Raji (cell line): ENCODE data around the gene TMEM179B.

Experiments used
- POLR2A ChIP-seq: IDR thresholded peaks from 2 replicates; pipeline ENCODE4 v1.6.1; 2011; ENCODE audit warnings: low read depth, low read length, control low read depth; ENCODE audit not compliant: insufficient read depth

TMEM179B gene

GRCh38 chr11:62777389-62777788 lies 9.8 kb upstream of the TMEM179B start:
- TF ChIP-seq POLR2A, result no peak

GRCh38 chr11:62778441-62778840 lies 8.8 kb upstream of the TMEM179B start:
- TF ChIP-seq POLR2A, result no peak

DNA sequence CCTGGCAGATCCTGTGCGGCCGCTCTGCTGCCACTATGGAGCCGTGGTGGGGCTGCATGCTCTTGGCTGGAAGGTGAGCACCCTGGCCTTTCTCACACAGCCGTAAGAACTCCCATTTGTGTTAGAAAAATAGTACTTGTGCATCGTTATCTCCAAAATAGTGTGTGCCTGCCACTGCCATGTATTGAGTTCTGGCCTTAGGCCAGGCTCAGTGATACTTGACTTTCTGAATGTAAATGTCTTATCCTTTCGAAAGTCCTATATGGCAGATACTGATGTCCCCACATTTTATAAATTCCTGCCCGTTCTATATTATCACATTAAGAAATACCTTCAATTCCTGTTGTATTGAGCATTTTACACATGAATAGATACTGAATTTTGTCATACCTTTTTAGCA lies 4.4 kb upstream of the TMEM179B start:
- TF ChIP-seq POLR2A, result no peak

DNA sequence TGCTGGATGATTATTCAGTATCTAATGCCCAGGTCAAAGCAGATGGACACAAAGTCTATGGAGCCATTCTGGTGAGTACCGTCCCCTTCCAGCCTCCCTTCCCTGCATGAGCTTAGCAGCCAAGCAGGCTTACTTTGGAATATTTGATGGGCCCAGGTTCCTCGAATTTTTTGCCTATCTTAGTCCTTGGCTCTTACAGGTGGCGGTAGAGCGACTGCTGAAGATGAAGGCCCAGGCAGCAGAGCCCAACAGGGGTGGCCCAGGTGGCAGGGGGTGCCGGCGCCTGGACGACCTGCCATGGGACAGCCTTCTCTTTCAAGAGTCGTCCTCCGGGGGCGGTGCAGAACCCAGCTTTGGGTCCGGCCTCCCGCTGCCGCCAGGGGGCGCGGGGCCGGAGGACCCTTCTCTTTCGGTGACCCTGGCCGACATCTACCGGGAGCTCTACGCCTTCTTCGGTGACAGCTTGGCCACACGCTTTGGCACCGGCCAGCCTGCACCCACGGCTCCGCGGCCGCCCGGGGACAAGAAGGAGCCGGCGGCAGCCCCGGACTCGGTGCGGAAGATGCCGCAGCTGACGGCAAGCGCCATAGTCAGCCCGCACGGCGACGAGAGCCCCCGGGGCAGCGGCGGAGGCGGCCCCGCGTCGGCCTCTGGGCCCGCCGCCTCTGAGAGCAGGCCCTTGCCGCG lies 741 bp upstream of the TMEM179B start:
- TF ChIP-seq POLR2A, result no peak

DNA sequence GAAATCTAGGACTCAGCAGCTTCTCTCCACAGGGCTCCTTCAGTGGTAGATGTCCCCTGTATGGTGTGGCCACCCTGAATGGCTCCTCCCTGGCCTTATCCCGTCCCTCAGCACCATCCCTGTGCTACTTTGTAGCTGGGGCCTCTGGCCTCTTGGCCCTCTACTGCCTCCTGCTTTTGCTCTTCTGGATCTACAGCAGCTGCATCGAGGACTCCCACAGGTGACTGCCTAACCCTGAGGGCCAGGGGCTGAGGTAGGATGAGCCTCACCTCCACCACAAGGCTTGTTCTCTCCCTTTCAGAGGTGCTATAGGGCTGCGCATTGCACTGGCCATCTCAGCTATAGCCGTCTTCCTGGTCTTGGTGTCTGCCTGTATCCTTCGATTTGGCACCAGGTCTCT lies 1.8 kb downstream of the TMEM179B start:
- no peak for TF ChIP-seq POLR2A

DNA sequence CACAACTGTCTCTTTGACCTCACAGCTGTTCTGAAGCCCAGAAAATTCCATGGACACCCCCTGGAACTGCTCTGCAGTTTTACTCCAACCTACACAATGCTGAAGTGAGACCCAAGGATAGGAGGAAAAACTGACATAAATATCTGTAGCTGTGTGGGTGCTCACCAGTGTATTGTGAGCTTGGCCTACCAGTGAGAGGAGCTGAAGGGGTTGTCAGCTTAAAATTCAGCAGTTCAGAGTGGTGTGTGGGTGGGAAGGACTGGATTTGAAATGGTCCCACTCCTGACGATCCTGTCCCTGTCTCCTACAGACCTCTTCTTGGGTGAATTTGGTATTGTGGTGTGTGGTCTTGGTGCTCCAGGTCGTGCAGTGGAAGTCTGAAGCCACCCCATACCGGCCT lies 2.4 kb downstream of the TMEM179B start:
- TF ChIP-seq POLR2A, result no peak

DNA sequence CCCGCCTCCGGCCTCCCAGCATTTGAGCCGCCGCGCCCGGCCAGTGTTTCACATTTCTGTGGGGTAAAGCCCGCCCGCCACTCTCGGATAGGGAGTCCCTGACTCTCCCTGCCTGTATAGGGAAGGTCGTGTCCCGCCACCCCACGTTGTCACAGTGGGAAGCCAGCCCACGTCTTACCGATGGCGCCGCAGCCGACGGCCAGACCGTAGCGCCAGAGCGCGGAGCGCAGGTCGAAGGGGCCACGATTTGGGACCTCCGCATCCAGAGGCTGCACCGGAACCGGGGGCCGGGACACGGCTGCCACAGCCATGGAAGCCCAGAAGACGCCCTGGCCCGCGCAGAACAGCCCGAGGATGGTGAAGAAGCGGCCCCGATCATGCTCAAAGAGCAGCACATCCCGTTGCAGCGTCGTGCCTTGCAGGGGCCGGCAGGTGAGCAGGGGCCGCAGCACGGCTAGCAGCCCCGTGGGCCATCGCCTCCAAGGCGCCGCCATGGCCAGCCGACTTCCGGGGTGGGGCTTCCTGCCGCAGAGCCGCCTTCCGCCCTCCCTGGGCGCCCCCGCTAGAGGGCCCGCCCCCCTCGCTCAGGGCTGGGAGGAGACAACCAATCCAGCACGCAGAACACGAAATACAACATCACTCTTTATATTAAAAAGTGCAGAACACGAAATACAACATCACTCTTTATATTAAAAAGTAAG lies 4.4 kb downstream of the TMEM179B start, which contains the start of gene TMEM223:
Gene TMEM223 (minus strand): TSS at position 506 of the 701 bp plus-strand sequence. CDS start 12 bp downstream, at position 494.
- peak; percentile 98 for TF ChIP-seq POLR2A

DNA sequence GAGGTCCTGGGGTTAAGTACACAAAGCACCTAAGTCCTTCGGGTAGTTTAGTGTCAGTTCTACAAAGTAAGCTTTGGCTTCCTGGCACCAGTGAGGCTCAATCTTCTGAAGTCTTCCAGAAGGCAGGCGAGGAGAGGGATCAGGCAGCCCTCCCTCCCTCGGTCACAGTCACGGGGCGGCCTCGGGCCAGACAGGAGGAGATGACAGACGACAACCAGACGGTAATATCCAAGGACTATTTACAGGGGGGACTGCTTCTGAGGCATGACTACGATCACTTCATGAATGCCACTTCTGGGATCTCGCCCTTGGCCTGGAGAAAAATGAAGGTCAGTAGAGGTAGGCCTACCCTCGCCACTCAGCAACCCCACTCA lies 5.0 kb downstream of the TMEM179B start:
- no peak for TF ChIP-seq POLR2A

DNA sequence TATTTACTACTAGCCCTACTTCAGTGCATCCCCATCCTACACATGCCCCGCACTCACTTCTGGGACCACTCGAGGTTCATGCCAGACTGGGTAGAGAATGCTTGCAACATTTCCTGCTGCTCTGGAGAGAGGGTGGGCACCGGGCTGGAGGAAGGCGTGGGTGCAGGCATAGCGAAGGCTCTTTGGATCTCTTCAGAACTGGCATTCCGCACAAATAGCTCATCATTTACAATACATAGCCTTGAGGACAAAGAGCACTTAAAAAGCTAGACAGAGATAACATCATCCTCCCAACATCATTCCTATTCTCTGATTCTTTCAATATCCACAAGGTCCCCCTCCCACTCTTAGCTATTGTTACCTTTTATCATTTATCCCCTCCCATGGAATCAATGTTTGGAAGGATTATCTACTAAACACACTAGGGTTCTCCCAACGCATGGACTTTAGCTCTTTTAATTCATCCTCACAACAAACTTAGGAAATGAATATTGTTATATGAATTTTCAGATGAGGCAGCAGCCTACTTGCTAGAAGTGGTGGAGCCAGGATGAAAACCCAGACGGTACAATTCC lies 7.1 kb downstream of the TMEM179B start:
- TF ChIP-seq POLR2A, result no peak

DNA sequence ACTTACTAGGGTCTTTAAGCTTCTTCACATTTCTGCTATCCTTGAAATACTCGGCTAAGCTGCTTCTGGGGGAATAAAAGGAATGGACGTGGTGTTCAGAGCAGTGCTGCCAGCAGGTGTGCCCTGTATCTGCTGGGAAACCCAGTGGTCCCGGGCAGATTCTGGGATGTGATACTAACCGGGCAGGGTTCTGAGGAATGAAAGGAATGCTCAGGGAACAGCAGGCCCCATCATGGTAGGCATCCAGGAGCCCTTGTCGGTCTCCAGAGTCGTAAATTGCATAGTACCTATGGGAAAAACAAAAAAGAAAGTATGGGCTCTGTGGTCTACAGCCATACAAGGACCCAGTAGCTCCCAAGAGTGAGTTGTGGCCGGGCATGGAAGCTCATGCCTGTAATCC lies 9.1 kb downstream of the TMEM179B start:
- no peak for TF ChIP-seq POLR2A

DNA sequence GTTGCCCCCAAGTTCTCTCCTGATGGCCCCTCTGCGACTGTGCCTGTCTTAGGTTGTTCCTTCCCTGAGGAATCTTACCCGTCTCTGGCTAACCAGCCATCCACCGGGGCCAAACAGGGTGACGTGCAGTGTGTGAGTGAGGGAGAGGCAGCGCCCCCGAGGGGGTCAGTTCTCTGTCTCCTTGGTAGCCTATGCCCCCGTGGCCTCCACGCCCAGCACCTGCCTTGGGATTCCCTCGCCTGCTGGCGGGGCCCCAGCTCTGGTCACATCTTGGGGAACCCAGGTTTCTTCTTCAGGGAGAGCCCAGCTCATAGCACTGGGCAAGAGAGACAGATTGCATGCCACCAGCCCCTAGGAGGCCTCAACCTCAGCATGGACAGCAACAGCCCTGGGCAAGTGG lies 12.3 kb downstream of the TMEM179B start:
- no peak for TF ChIP-seq POLR2A

DNA sequence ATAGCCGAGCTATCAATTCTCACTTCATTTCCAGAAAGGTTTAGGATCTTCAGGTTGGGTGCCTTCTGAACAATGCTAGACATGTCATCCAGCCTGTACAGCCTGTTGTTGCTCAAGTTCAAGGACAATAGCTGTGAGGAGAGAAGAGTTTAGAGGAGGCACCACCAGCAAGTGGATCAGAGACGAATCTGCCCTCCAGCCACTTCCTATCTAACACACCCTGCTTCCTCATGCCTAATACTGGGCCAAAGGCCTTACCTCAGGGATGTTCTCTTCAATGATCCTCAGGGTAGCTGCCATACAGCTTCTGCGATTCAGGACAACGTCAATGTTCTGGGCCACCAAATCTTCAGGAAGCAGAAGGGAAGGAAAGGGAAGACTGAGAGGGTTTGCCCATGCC lies 13.9 kb downstream of the TMEM179B start:
- no peak for TF ChIP-seq POLR2A

DNA sequence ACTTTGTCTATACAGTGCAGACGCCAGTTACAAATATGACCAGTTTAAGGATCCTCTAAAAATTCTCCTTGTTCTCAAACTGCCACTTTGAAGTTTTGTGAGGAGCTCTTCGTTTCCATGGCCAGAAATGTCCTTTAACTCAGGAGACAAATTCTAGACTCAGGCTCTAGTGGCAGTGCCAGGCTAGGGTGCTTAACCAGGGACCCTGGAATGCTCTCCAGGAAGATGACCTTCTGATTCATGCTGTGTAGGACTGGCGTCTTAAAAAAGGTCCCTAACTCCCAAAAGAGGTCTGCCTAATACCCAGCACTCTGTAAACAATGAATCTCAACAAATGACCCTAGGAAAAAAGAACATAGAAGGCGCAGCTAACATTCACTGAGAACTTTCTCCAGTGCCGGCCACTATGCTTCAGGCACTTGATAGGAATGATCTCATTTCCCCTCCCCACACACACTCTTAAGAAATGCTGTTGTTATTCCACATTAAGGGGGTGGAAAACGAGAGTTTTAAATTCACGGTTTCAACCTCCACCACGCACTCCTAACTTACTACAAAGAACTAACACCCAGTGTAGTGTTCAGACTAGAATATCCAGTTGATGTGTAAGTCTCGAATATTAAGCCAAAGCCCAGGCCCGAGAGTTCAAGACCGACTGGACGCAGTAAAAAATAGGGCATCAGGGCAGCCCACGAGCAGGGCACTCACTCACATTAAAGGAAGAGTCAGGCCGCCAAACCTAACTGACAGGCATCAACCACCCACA lies 17.3 kb downstream of the TMEM179B start:
- TF ChIP-seq POLR2A, result no peak

- TF ChIP-seq POLR2A, result peak; percentile 100
These were observed 18.1 kb downstream of the TMEM179B start, which contains the start of gene NXF1 for GRCh38 chr11:62805076-62805892. Gene NXF1 (minus strand): TSS chr11:62805440. CDS start chr11:62805356, 84 bp downstream.
